GM19351 (cell line): ENCODE data around the gene CTNNA1.

Experiments
- ATAC-seq: cut with Tn5 transposase; IDR thresholded peaks from one replicate; pipeline ENCODE4 v1.9.1; 2021; ENCODE audit warnings: mild to moderate bottlenecking, moderate library complexity; ENCODE audit not compliant: unreplicated experiment

CTNNA1 gene

GRCh38 chr5:138843316-138844124 is 90.3 kb downstream of the CTNNA1 start:
- no peak for ATAC-seq

GRCh38 chr5:138844125-138844461 is 90.9 kb downstream of the CTNNA1 start:
- no peak for ATAC-seq

DNA sequence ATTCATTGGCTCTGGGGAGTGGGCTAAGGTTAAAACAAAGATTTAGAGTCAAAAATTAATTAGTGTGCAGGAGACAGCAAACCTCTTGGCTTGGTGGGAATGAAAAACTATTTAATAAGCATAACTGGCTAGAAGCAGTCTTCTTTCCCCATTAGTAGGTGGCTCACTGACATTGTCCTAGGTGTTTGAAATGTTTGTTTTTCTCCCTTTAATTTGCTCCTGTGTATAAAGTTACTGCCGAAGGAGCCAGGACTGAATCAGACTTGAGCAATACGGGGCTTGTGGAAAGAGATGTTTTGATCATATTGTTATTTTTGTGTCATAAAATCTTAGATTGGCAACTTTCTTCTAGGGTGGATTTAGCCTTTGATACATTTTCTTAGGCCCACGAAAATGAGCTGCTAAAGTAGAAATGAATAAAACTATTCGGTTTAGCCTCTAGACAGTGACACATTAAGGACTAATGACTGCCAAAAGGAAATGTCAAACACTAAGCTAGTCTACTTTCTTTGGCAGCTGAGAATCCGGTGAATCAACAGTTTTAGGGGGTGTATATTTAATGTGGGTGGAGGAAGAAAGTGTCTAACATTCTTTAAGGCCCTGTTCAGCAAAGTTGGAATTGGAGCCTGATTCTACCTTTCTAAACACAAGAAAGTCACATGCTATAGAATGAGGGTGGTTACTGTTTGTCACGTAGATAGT is 91.7 kb downstream of the CTNNA1 start:
- no peak for ATAC-seq

- no peak for ATAC-seq
These were observed 96.2 kb downstream of the CTNNA1 start for GRCh38 chr5:138849439-138849838.

DNA sequence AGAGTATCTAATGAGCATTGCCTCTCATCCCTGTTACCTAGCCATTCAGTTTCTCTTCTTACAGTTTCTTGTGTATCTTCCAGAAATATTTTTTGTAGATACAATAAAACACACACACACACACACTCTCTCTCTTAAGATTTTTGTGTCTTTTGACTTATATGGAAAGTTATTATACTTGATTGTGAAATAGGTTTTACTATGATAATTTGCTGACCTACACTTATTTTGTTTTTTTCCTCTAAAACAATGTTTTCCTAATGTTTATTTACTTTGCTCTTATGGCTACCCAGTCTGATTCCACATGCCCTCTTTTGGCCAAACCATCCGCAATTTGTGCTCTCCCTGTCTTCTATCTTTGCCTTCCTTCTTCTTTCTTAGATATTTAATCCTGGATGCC is 96.7 kb downstream of the CTNNA1 start:
- ATAC-seq = no peak

DNA sequence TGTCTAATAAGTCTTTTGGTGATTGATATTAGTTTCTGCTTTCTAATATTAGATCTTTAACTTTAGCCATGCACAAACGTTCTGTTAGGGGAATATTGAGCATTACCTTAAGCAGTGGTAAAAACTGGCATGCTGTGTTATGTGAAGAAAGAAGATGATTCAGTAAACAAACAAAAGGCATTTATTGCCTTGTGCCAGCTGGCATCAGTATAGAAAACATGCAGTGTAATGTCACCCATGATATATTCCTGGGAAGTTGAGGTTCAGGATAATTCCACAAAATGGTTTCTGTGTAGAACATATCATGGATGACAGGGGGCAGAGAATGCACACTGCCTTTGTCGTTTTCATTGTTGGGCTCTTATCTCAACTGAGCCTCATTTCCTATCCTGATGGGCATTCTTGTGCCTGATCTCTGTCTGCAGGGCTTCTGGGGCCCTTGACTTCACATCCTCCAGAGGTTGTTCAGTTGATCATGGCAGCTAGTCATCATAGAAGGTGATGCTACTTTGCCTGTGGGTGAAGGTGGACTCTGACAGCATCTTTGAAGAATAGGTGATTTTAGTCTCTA is 97.7 kb downstream of the CTNNA1 start:
- no peak for ATAC-seq

- no peak for ATAC-seq
These were observed 99.9 kb downstream of the CTNNA1 start for GRCh38 chr5:138853132-138853531.

- no peak for ATAC-seq
These were observed 113.8 kb downstream of the CTNNA1 start for GRCh38 chr5:138867011-138867410.

DNA sequence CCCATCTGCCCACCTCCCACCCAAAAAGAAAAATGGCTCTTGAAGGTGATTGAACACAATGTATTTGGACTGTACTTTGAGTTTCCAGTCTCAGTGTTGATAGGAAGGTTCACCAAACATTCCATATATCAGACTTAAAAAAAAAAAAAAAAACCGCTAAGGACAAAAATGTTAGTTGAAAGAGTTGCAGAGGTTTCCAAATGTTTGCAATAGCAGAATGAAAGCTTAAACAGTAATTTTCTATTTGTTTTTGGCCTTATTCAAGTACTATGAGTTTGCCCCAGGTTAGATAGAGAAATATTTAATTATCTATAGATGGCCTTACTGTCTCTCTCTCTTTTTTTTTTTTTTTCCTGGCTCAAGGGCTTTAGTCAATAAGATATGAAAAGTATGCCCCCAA is 115.8 kb downstream of the CTNNA1 start:
- no peak for ATAC-seq

DNA sequence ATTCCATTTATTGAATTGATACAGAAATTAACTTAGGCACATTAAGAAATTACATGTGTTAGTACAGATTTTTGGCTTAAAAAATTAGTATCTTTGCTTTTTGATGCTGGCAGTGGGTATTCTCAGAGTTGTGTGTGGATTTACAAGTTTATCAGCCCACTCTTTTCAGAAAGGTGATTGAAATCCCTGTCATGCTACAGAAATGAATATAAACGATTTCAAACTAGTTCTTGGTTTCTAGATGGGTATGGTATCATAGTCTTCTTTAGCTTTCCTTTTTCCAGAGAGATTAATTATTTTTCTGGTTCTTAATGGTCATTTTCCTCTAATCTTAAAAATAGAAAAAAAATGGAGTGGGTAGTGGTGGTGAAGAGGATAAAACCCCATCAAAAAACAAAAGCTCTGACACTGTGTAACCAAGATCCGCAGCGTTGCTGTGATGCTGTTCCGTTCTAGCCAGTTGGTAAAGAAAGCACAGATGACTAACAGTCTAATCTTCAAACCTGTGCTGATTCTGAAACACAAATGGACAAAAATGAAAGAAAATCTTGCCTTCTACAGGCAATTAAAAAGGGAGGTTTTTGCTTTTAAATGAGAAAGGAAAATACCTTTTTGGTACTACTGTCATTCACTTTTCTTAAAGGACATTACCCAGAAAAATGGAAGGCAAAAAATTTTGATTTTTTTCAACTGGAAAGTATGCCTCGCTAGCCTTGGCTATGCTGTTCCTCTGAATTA is 116.7 kb downstream of the CTNNA1 start:
- no peak for ATAC-seq

- ATAC-seq = no peak
These were observed 117.4 kb downstream of the CTNNA1 start for GRCh38 chr5:138870611-138871010.

GRCh38 chr5:138872841-138873465 is 119.7 kb downstream of the CTNNA1 start:
- ATAC-seq = no peak

DNA sequence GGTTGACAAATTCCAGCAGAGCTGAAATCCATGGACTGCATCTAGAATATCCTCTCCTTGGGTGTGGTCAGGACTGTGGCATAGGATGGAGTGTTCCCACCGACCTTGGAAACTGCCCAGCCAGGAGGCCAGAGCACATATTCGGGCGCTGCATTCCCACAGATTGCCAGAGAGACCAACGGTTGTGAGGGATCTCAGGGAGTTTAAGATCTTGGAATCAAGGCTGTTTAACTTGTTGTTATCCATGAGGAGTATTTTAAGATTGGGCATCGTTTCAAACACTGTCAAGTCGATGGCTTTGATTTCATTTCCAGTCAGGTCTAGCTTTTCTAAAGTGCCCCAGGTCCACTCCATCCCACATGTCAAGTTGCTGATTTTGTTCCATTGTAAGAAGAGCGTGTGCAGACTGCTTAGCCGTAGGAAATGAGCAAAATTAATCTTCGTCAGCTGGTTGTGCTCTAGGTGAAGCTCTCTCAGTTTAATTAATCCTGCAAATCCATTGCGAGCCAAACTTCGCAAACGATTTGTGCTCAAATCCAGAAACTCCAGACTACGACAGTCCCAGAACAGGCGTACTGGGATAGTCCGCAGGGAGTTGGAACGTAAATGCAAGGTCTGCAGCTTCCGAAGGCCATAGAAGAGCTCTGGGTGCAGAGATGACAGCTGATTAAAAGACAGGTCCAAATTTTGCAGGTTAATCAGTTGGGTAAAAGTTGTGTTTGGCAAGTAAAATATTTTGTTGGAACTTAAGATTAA is 120.4 kb downstream of the CTNNA1 start:
- ATAC-seq = no peak

- no peak for ATAC-seq
These were observed 121.0 kb downstream of the CTNNA1 start for GRCh38 chr5:138874241-138874640.

- no peak for ATAC-seq
These were observed 121.7 kb downstream of the CTNNA1 start, which contains the start of gene LRRTM2 for GRCh38 chr5:138874771-138875551. Gene LRRTM2, minus strand, starts transcription at chr5:138875335. Its CDS starts 424 bp downstream, at chr5:138874911.

DNA sequence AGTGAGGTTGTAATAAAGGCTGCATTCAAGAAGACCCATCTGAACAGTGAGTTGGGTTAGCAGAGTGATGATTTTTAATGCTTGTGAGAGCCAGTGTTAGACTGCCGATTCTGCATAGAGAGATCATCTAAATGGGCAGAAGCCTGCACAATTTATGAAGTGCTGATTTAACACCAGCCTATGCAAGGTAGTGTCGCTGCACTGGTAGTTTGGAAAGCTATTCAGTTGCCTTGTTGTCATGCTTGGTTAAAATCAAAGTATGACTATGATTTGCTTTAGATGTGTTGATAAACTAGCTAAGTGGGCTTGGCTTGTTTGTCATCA is 122.3 kb downstream of the CTNNA1 start:
- no peak for ATAC-seq

- ATAC-seq = no peak
These were observed 122.7 kb downstream of the CTNNA1 start for GRCh38 chr5:138875946-138876345.

GRCh38 chr5:138876811-138877210 is 123.6 kb downstream of the CTNNA1 start:
- no peak for ATAC-seq

GRCh38 chr5:138878437-138879235 is 125.4 kb downstream of the CTNNA1 start:
- no peak for ATAC-seq
